GM08714 (cell line): ENCODE results near the gene PVRIG.
"Not testable (repeated sequence)": the region's sequence is repeated elsewhere in the genome, so short reads cannot be mapped to it uniquely, and the experiment has no call there.

ENCODE experiments used
- H3K4me3 ChIP-seq: fragments of 200-500 bp; sonication (Bioruptor generic); 2 replicates; pipeline ENCODE4 v1.5.1; 2014; ENCODE audit warnings: mild to moderate bottlenecking, low read length, inconsistent platforms
- ZNF274 ChIP-seq: IDR thresholded peaks from 2 replicates; pipeline ENCODE4 v1.6.1; 2012; ENCODE audit warnings: mild to moderate bottlenecking, low read depth, low read length

Gene PVRIG

GRCh38 chr7:100247152-100247757, 27.5 kb downstream of the PVRIG start:
- TF ChIP-seq ZNF274 = no peak
- no peak overlapping the region for H3K4me3 ChIP-seq

- TF ChIP-seq ZNF274 = no peak
- H3K4me3 ChIP-seq = no peak overlapping the region
Observed at GRCh38 chr7:100248483-100248882, 28.7 kb downstream of the PVRIG start.

GRCh38 chr7:100257017-100257416, 37.3 kb downstream of the PVRIG start:
- no peak overlapping the region for H3K4me3 ChIP-seq
- no peak for TF ChIP-seq ZNF274

- not testable (repeated sequence) for H3K4me3 ChIP-seq
Observed at GRCh38 chr7:100259984-100260383, 40.2 kb downstream of the PVRIG start.

- H3K4me3 ChIP-seq = not testable (repeated sequence)
Observed at GRCh38 chr7:100262896-100263295, 43.1 kb downstream of the PVRIG start.

- H3K4me3 ChIP-seq = not testable (repeated sequence)
Observed at GRCh38 chr7:100264223-100264622, 44.5 kb downstream of the PVRIG start.

GRCh38 chr7:100264669-100265165, 45.0 kb downstream of the PVRIG start:
- H3K4me3 ChIP-seq = not testable (repeated sequence)

GRCh38 chr7:100265851-100266250, 46.1 kb downstream of the PVRIG start:
- not testable (repeated sequence) for H3K4me3 ChIP-seq

- TF ChIP-seq ZNF274 = no peak
- H3K4me3 ChIP-seq = no peak overlapping the region
Observed at GRCh38 chr7:100266576-100267354, 47.0 kb downstream of the PVRIG start.

- no peak for TF ChIP-seq ZNF274
- no peak overlapping the region for H3K4me3 ChIP-seq
Observed at GRCh38 chr7:100267648-100268047, 47.9 kb downstream of the PVRIG start.

GRCh38 chr7:100268882-100269281, 49.1 kb downstream of the PVRIG start:
- H3K4me3 ChIP-seq = not testable (repeated sequence)

GRCh38 chr7:100269306-100270045, 49.7 kb downstream of the PVRIG start:
- not testable (repeated sequence) for H3K4me3 ChIP-seq

- not testable (repeated sequence) for H3K4me3 ChIP-seq
Observed at GRCh38 chr7:100270046-100270918, 50.5 kb downstream of the PVRIG start.
